Measurements from ENCODE around the gene FTO.

FTO gene

DNA sequence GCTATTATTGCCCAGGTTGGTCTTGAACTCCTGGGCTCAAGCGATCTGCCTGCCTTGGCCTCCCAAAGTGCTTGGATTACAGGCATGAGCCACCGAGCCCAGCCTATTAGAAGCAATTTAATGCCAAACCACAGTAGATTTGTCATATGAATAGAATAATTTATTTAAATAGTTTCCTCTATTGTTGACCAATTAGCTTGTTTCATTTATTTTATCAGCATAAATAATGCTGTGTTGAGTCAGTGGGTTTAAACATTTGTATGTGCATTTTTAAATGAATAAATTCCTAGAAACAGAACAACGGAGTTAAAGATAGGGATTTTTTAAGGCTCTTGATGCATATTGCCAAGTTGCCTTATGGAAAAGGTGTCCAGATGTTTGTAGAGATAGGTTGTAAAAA, 26.7 kb downstream of the FTO start:
- Histone ChIP-seq H3K9ac (ENCODE audit: low read depth in 1 of 2, low read length in 2 of 2) (no peak overlapping the region), H3K4me1 (ENCODE audit: control insufficient read depth in 2 of 2, insufficient read depth in 2 of 2, low read length in 2 of 2) (peaks cover 0 to 8% of the 10 kb centered on the region in 2 donors), H3K27me3 (ENCODE audit: control insufficient read depth in 2 of 2, insufficient read depth in 2 of 2, low read length in 2 of 2) (no peaks in the 10 kb centered on the region), H3K9me3 (ENCODE audit: control insufficient read depth in 2 of 2, low read length in 2 of 2) (no peaks in the 10 kb centered on the region), H3K36me3 (ENCODE audit: control insufficient read depth in 2 of 2, insufficient read depth in 2 of 2, low read length in 2 of 2) (no peaks in the 10 kb centered on the region), H3K27ac (ENCODE audit: low read depth in 2 of 2, low read length in 2 of 2) (no peak overlapping the region), H3K4me3 (ENCODE audit: low read length in 2 of 2) (no peak overlapping the region)

- no peaks in the 10 kb centered on the region for H3K9me3 ChIP-seq (ENCODE audit: control insufficient read depth in 2 of 2, low read length in 2 of 2)
- H3K27ac ChIP-seq (ENCODE audit: low read depth in 2 of 2, low read length in 2 of 2): no peak overlapping the region
Observed at GRCh38 chr16:53732296-53732929, 28.5 kb downstream of the FTO start.

DNA sequence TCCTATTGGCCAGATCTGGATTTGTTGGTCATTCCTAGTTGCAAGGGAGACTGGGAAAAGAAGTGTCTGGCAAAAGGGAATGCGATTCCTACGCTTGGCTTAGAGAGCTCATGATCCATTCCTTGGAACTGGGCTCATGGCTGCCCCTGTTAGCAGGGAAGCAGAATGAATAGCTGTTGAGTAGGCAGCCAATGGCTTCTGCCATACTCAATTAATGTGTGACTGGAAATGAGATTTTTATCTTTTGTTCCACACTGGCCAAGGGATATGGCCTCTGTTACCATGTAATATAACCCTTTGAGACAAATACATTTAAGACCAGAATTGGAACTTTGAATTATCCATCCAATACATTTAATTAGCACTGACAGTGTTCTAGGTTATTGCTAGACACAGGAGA, 31.0 kb downstream of the FTO start:
- Histone ChIP-seq H3K27ac (ENCODE audit: low read depth in 2 of 2, low read length in 2 of 2) (no peak overlapping the region), H3K27me3 (ENCODE audit: control insufficient read depth in 2 of 2, insufficient read depth in 2 of 2, low read length in 2 of 2) (no peaks in the 10 kb centered on the region), H3K4me3 (ENCODE audit: low read length in 2 of 2) (no peak overlapping the region), H3K9me3 (ENCODE audit: control insufficient read depth in 2 of 2, low read length in 2 of 2) (no peaks in the 10 kb centered on the region), H3K4me1 (ENCODE audit: control insufficient read depth in 2 of 2, insufficient read depth in 2 of 2, low read length in 2 of 2) (peaks cover 0 to 8% of the 10 kb centered on the region in 2 donors), H3K9ac (ENCODE audit: low read depth in 1 of 2, low read length in 2 of 2) (no peak overlapping the region), H3K36me3 (ENCODE audit: control insufficient read depth in 2 of 2, insufficient read depth in 2 of 2, low read length in 2 of 2) (no peaks in the 10 kb centered on the region)

More at GRCh38 chr16:53732296-53732929, 28.5 kb downstream of the FTO start:
- Histone ChIP-seq H3K4me1 (ENCODE audit: control insufficient read depth in 2 of 2, insufficient read depth in 2 of 2, low read length in 2 of 2) (peaks cover 0 to 8% of the 10 kb centered on the region in 2 donors), H3K27me3 (ENCODE audit: control insufficient read depth in 2 of 2, insufficient read depth in 2 of 2, low read length in 2 of 2) (no peaks in the 10 kb centered on the region), H3K9ac (ENCODE audit: low read depth in 1 of 2, low read length in 2 of 2) (no peak overlapping the region), H3K36me3 (ENCODE audit: control insufficient read depth in 2 of 2, insufficient read depth in 2 of 2, low read length in 2 of 2) (no peaks in the 10 kb centered on the region), H3K4me3 (ENCODE audit: low read length in 2 of 2) (no peak overlapping the region)

DNA sequence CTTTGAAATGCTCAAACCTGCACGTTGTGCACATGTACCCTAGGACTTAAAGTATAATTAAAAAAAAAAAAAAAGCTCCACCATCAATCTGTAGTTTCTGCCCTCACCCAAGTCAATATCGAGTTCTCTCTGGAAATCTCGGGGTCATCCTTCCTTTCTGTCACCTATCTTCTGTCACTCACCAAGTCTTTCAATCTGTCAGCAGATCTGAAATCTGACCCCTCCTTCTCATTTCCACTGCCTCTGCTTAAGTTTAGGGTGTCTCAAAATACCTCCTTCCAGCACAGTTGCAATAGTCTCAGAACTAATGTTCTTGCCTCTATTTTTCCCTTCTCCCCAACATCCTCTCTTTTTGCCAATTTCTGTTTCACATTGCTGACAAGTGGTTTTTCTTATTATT, 32.3 kb downstream of the FTO start:
- H3K36me3 ChIP-seq (ENCODE audit: control insufficient read depth in 2 of 2, insufficient read depth in 2 of 2, low read length in 2 of 2): no peaks in the 10 kb centered on the region
- H3K9me3 ChIP-seq (ENCODE audit: control insufficient read depth in 2 of 2, low read length in 2 of 2): no peaks in the 10 kb centered on the region
- no peak overlapping the region for H3K4me3 ChIP-seq (ENCODE audit: low read length in 2 of 2)
- no peak overlapping the region for H3K9ac ChIP-seq (ENCODE audit: low read depth in 1 of 2, low read length in 2 of 2)
- no peaks in the 10 kb centered on the region for H3K27me3 ChIP-seq (ENCODE audit: control insufficient read depth in 2 of 2, insufficient read depth in 2 of 2, low read length in 2 of 2)
- peaks cover 0 to 8% of the 10 kb centered on the region in 2 donors for H3K4me1 ChIP-seq (ENCODE audit: control insufficient read depth in 2 of 2, insufficient read depth in 2 of 2, low read length in 2 of 2)
- no peak overlapping the region for H3K27ac ChIP-seq (ENCODE audit: low read depth in 2 of 2, low read length in 2 of 2)

DNA sequence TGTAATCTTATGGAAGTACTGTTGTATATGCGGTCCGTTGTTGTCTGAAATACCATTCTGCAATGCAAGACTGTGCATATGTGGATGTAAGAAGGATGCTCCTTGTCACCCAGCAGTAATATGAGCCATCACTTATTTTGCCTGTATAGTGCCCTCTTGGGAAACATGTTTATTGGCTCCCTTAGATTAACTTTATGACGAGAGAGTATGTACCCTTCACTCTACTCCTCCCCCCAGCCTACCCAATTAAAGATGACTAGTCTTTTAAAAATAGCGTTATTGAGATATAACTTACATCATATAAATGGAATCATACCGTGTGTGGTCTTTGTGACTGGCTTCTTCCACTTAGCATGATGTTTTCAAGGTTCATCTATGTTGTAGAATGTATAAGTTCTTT, 33.6 kb downstream of the FTO start:
- no peaks in the 10 kb centered on the region for H3K9me3 ChIP-seq (ENCODE audit: control insufficient read depth in 2 of 2, low read length in 2 of 2)
- no peak overlapping the region for H3K9ac ChIP-seq (ENCODE audit: low read depth in 1 of 2, low read length in 2 of 2)
- no peaks in the 10 kb centered on the region for H3K36me3 ChIP-seq (ENCODE audit: control insufficient read depth in 2 of 2, insufficient read depth in 2 of 2, low read length in 2 of 2)
- no peak overlapping the region for H3K27ac ChIP-seq (ENCODE audit: low read depth in 2 of 2, low read length in 2 of 2)
- no peaks in the 10 kb centered on the region for H3K27me3 ChIP-seq (ENCODE audit: control insufficient read depth in 2 of 2, insufficient read depth in 2 of 2, low read length in 2 of 2)
- H3K4me3 ChIP-seq (ENCODE audit: low read length in 2 of 2): no peak overlapping the region
- peaks cover 0 to 3% of the 10 kb centered on the region in 2 donors for H3K4me1 ChIP-seq (ENCODE audit: control insufficient read depth in 2 of 2, insufficient read depth in 2 of 2, low read length in 2 of 2)

DNA sequence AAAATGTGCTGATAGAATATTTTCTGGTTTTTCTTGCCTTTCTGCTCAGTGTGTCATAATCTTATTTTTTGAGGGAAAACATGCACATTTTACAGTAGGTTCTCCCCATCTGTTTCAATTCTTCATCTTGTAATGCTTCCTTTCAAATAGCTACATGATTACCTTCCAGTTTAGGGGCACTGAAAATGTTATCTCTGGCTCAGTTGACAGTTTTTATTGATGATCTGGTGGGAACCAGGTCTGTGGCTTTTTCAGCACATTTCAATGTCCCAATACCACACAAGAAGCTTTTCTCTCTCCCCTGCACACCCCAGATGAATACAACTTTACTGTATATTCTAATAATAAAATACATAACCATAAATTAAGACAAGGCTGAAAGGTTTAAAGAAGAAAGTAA, 36.5 kb downstream of the FTO start:
- H3K4me3 ChIP-seq (ENCODE audit: low read length in 2 of 2): no peak overlapping the region
- H3K27ac ChIP-seq (ENCODE audit: low read depth in 2 of 2, low read length in 2 of 2): no peak overlapping the region
- H3K27me3 ChIP-seq (ENCODE audit: control insufficient read depth in 2 of 2, insufficient read depth in 2 of 2, low read length in 2 of 2): no peaks in the 10 kb centered on the region
- no peaks in the 10 kb centered on the region for H3K36me3 ChIP-seq (ENCODE audit: control insufficient read depth in 2 of 2, insufficient read depth in 2 of 2, low read length in 2 of 2)
- H3K9ac ChIP-seq (ENCODE audit: low read depth in 1 of 2, low read length in 2 of 2): no peak overlapping the region
- H3K4me1 ChIP-seq (ENCODE audit: control insufficient read depth in 2 of 2, insufficient read depth in 2 of 2, low read length in 2 of 2): peaks cover 3 to 13% of the 10 kb centered on the region in 2 donors
- no peaks in the 10 kb centered on the region for H3K9me3 ChIP-seq (ENCODE audit: control insufficient read depth in 2 of 2, low read length in 2 of 2)

DNA sequence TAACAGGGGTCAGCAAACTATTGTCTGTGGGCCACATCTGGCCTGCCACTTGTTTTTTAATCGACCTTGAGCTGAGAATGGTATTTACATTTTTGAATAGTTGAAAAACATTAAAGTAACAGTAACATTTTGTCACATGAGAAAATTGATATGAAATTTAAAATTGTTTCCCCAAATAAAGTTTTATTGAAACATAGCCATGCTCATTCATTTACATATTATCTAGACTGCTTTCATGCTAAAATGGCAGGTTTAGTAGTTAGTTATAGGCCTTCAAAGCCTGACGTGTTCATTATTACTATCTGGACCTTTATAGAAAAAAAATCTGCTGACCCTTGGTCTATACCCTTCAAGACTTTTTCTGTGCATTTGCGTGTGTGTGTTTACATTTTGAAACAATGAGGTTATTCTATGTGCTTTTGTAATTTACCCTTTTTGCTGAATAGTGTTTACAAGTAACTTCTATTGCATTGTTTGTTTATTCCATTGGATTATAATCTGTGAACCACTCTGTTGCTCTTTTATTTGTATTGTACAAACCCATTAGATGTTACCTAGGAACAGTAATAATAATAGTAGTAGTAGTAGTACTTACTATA, 37.1 kb downstream of the FTO start:
- H3K4me3 ChIP-seq (ENCODE audit: low read length in 2 of 2): no peak overlapping the region
- no peak overlapping the region for H3K27ac ChIP-seq (ENCODE audit: low read depth in 2 of 2, low read length in 2 of 2)
- no peak overlapping the region for H3K9ac ChIP-seq (ENCODE audit: low read depth in 1 of 2, low read length in 2 of 2)
- H3K4me1 ChIP-seq (ENCODE audit: control insufficient read depth in 2 of 2, insufficient read depth in 2 of 2, low read length in 2 of 2): peaks cover 5 to 18% of the 10 kb centered on the region in 2 donors
- H3K36me3 ChIP-seq (ENCODE audit: control insufficient read depth in 2 of 2, insufficient read depth in 2 of 2, low read length in 2 of 2): no peaks in the 10 kb centered on the region
- H3K9me3 ChIP-seq (ENCODE audit: control insufficient read depth in 2 of 2, low read length in 2 of 2): no peaks in the 10 kb centered on the region
- no peaks in the 10 kb centered on the region for H3K27me3 ChIP-seq (ENCODE audit: control insufficient read depth in 2 of 2, insufficient read depth in 2 of 2, low read length in 2 of 2)

DNA sequence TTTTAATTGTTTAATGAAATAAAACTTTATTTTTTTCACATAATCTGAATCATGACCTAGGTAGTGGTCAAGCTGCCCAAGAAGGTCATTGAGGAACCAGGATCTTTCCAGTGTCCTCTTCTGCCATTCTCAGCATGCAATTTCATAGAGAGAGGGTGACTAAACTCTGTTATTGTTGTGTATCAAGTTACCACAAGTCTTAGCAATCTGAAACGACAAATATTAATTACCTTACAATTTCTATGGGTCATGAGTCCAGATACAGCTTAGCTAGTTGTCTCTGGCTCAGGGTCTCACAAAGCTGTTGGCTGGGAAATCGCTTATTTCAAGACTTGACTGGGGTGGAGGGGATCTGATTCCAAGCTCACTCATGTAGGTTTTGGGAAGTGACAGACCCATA, 37.6 kb downstream of the FTO start:
- Histone ChIP-seq H3K9me3 (ENCODE audit: control insufficient read depth in 2 of 2, low read length in 2 of 2) (no peaks in the 10 kb centered on the region), H3K27ac (ENCODE audit: low read depth in 2 of 2, low read length in 2 of 2) (no peak overlapping the region), H3K36me3 (ENCODE audit: control insufficient read depth in 2 of 2, insufficient read depth in 2 of 2, low read length in 2 of 2) (no peaks in the 10 kb centered on the region), H3K4me1 (ENCODE audit: control insufficient read depth in 2 of 2, insufficient read depth in 2 of 2, low read length in 2 of 2) (peaks cover 7 to 18% of the 10 kb centered on the region in 2 donors), H3K27me3 (ENCODE audit: control insufficient read depth in 2 of 2, insufficient read depth in 2 of 2, low read length in 2 of 2) (no peaks in the 10 kb centered on the region), H3K4me3 (ENCODE audit: low read length in 2 of 2) (no peak overlapping the region), H3K9ac (ENCODE audit: low read depth in 1 of 2, low read length in 2 of 2) (no peak overlapping the region)

DNA sequence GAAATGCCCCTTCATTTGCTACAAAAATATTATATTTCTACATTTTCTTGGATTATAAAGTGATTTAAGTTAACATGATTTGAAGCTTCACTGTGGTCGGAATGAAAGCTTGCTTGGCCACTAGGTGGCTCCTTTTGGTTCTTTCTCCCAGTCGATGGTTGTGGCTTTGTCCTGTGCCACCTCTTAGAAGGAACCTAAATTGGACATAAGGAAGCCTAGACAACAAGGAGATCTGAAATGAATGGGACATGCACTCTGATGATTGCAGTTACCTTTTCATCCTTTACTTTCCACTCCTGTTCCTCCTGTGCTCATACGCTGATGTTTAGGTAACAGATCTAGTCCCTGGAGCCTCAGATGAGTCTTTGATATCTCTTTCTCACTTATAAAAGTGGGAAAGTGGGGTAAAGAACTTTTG, 39.2 kb downstream of the FTO start:
- H3K27ac ChIP-seq (ENCODE audit: low read depth in 2 of 2, low read length in 2 of 2): no peak overlapping the region
- no peak overlapping the region for H3K4me3 ChIP-seq (ENCODE audit: low read length in 2 of 2)

DNA sequence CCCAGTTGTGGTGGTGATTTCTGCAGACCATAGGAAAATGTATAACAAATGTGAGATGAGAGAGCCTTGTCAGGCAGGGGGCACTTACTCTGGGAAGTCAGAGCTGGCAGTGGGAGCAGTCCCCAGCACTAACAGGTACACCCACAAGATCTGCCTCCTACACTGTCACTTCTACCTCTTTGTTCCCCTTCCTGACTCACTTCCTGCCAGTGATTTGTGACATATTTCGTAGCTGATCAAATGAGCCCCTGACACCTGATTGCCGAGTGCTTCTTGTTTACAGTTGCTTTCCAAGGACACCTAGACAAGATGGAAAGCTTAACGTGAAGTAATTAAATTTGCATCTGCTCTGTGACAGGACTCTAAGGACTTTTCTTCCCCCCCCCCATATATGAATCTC, 40.5 kb downstream of the FTO start:
- no peaks in the 10 kb centered on the region for H3K36me3 ChIP-seq (ENCODE audit: control insufficient read depth in 2 of 2, insufficient read depth in 2 of 2, low read length in 2 of 2)
- peaks cover 7 to 18% of the 10 kb centered on the region in 2 donors for H3K4me1 ChIP-seq (ENCODE audit: control insufficient read depth in 2 of 2, insufficient read depth in 2 of 2, low read length in 2 of 2)
- H3K9me3 ChIP-seq (ENCODE audit: control insufficient read depth in 2 of 2, low read length in 2 of 2): no peaks in the 10 kb centered on the region
- no peaks in the 10 kb centered on the region for H3K27me3 ChIP-seq (ENCODE audit: control insufficient read depth in 2 of 2, insufficient read depth in 2 of 2, low read length in 2 of 2)
- H3K27ac ChIP-seq (ENCODE audit: low read depth in 2 of 2, low read length in 2 of 2): no peak overlapping the region
- no peak overlapping the region for H3K9ac ChIP-seq (ENCODE audit: low read depth in 1 of 2, low read length in 2 of 2)
- no peak overlapping the region for H3K4me3 ChIP-seq (ENCODE audit: low read length in 2 of 2)

More for the DNA sequence above, 39.2 kb downstream of the FTO start:
- H3K27me3 ChIP-seq (ENCODE audit: control insufficient read depth in 2 of 2, insufficient read depth in 2 of 2, low read length in 2 of 2): no peaks in the 10 kb centered on the region
- no peaks in the 10 kb centered on the region for H3K9me3 ChIP-seq (ENCODE audit: control insufficient read depth in 2 of 2, low read length in 2 of 2)
- H3K4me1 ChIP-seq (ENCODE audit: control insufficient read depth in 2 of 2, insufficient read depth in 2 of 2, low read length in 2 of 2): peaks cover 7 to 18% of the 10 kb centered on the region in 2 donors
- no peak overlapping the region for H3K9ac ChIP-seq (ENCODE audit: low read depth in 1 of 2, low read length in 2 of 2)
- no peaks in the 10 kb centered on the region for H3K36me3 ChIP-seq (ENCODE audit: control insufficient read depth in 2 of 2, insufficient read depth in 2 of 2, low read length in 2 of 2)
